Vagina (tissue), 2 donors: ENCODE data around the gene KCTD5. TPM values are rescaled to one million over a fixed set of nuclear protein-coding genes. Genes with fewer than 3 reads are reported as not detected.
A peak's percentile ranks its signal among the peaks of the same experiment; 100 is the strongest.
"Not testable (repeated sequence)": the region's sequence is repeated elsewhere in the genome, so short reads cannot be mapped to it uniquely, and the experiment has no call there.

Source experiments
- DNase-seq, 2 donors: peaks; one replicate each; pipeline ENCODE4 v3.0.0-alpha.2; 2017; ENCODE audit errors: extremely low spot score in 2 of 2
- H3K27ac ChIP-seq: fragments of 200-600 bp; sonication (generic); one replicate; pipeline ENCODE4 v1.5.1; 2019
- H3K27me3 ChIP-seq: fragments of 200-600 bp; sonication (generic); one replicate; pipeline ENCODE4 v1.5.1; 2019
- H3K36me3 ChIP-seq, 2 donors: fragments of 200-600 bp; sonication (generic); one replicate each; pipeline ENCODE4 v1.5.1; 2017 to 2019
- H3K4me1 ChIP-seq: fragments of 200-600 bp; sonication (generic); one replicate; pipeline ENCODE4 v1.5.1; 2019
- H3K4me3 ChIP-seq, 2 donors: fragments of 200-600 bp; sonication (generic); 1 replicate in 1 of 2; 2 replicates in 1 of 2; pipeline ENCODE4 v1.5.1; 2016 to 2019
- H3K9me3 ChIP-seq: fragments of 200-600 bp; sonication (generic); one replicate; pipeline ENCODE4 v1.5.1; 2019
- CTCF ChIP-seq, 3 experiments: fragments of 450-650 bp in 2 of 3; fragments of 200-600 bp in 1 of 3; sonication (generic) in 1 of 3; IDR thresholded peaks; one replicate each; pipeline ENCODE4 v1.5.1; 2017 to 2019; ENCODE audit warnings: antibody characterized with exemption in 3 of 3, mild to moderate bottlenecking in 2 of 3, moderate library complexity in 2 of 3
- POLR2A ChIP-seq, 2 donors: fragments of 450-650 bp; IDR thresholded peaks; one replicate each; pipeline ENCODE4 v1.6.1; 2017; ENCODE audit warnings: antibody characterized with exemption in 2 of 2, mild to moderate bottlenecking in 2 of 2, moderate library complexity in 2 of 2
- POLR2AphosphoS5 ChIP-seq, 2 donors: sonication (generic); formaldehyde crosslinking; IDR thresholded peaks; one replicate each; pipeline ENCODE4 v1.9.0; 2017; ENCODE audit warnings: antibody characterized with exemption in 2 of 2, mild to moderate bottlenecking in 2 of 2, low read depth in 1 of 2; ENCODE audit not compliant: insufficient read depth in 1 of 2
- intact Hi-C: fragments of 100-400 bp; cut with DNase I; formaldehyde crosslinking; loops from one replicate; pipeline ENCODE4 v1.15.1; 2023
- total RNA-seq: library from RNA; depleted of rRNA; stranded (reverse); fragments of >200 nt; gene quantifications from one replicate; pipeline ENCODE4 v1.2.3, GENCODE V29; 2016

The KCTD5 gene
- total RNA-seq, 1 donor from 2014 or later, result 19.4 TPM

- no peak overlapping the region for H3K4me3 ChIP-seq
- no peaks in the 10 kb centered on the region for H3K27me3 ChIP-seq
- H3K9me3 ChIP-seq, result no peaks in the 10 kb centered on the region
- no peaks in the 10 kb centered on the region for H3K4me1 ChIP-seq
- intact Hi-C loops, result no loop called here
- no peak overlapping the region for H3K27ac ChIP-seq
- DNase-seq, result no peak
- TF ChIP-seq POLR2A (IDR thresholded peaks at IDR 0.05) (no peak), POLR2AphosphoS5 (IDR thresholded peaks at IDR 0.05; ENCODE audit: insufficient read depth in 1 of 2, low read depth in 1 of 2) (no peak), CTCF (IDR thresholded peaks at IDR 0.05) (no peak)
- no peaks in the 10 kb centered on the region for H3K36me3 ChIP-seq
These were observed 25.3 kb upstream of the KCTD5 start for GRCh38 chr16:2656985-2657384.

- H3K27me3 ChIP-seq, H3K9me3 ChIP-seq, H3K36me3 ChIP-seq, intact Hi-C loops, H3K27ac ChIP-seq, H3K4me1 ChIP-seq, DNase-seq, H3K4me3 ChIP-seq: not testable (repeated sequence)
These were observed 24.5 kb upstream of the KCTD5 start for GRCh38 chr16:2657803-2658202.

GRCh38 chr16:2659560-2659959, 22.8 kb upstream of the KCTD5 start:
- H3K36me3 ChIP-seq, DNase-seq, H3K4me3 ChIP-seq, H3K27ac ChIP-seq, H3K27me3 ChIP-seq, H3K9me3 ChIP-seq, intact Hi-C loops: not testable (repeated sequence)
- peaks cover 11% of the 10 kb centered on the region for H3K4me1 ChIP-seq

DNA sequence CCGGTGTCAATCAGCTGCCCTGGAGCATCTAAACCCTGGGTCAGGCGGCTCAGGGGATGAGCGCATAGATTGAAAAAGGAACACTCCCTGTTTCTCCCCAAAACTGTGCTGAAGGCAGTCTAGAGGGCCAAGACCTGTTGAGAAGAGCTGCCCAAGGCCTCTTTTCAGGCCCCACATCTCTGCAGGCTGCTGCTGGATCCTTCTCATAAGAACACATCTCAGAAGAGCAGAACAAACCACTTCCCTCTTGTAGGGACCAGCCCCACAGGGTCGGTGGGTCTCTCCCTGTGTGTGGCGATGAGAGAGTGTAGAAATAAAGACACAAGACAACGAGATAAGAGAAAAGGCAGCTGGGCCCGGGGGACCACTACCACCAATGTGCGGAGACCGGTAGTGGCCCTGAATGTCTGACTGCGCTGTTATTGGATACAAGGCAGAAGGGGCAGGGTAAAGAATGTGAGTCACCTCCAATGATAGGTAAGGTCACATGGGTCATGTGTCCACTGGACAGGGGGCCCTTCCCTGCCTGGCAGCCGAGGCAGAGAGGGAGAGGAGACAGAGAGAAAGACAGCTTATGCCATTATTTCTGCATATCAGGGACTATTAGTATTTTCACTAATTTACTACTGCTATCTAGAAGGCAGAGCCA, 22.2 kb upstream of the KCTD5 start:
- not testable (repeated sequence) for DNase-seq, H3K27ac ChIP-seq

GRCh38 chr16:2660755-2661373, 21.5 kb upstream of the KCTD5 start:
- H3K4me1 ChIP-seq, result peaks cover 11% of the 10 kb centered on the region
- H3K27me3 ChIP-seq, H3K27ac ChIP-seq, H3K4me3 ChIP-seq, intact Hi-C loops, H3K36me3 ChIP-seq, DNase-seq, H3K9me3 ChIP-seq: not testable (repeated sequence)
- peak in 1 of 3 experiments; percentile 53 for TF ChIP-seq CTCF (IDR thresholded peaks at IDR 0.05)

More for the DNA sequence above, 22.2 kb upstream of the KCTD5 start:
- H3K36me3 ChIP-seq, H3K9me3 ChIP-seq, H3K4me3 ChIP-seq, H3K27me3 ChIP-seq, intact Hi-C loops: not testable (repeated sequence)
- H3K4me1 ChIP-seq, result peaks cover 11% of the 10 kb centered on the region

- intact Hi-C loops, result no loop called here
- H3K4me3 ChIP-seq, result no peak overlapping the region
- peak overlapping the region; percentile 76 for H3K27ac ChIP-seq
- no peak for DNase-seq
- H3K4me1 ChIP-seq, result peaks cover 11% of the 10 kb centered on the region
- peaks cover 0 to 11% of the 10 kb centered on the region in 2 donors for H3K36me3 ChIP-seq
- TF ChIP-seq POLR2A (IDR thresholded peaks at IDR 0.05) (no peak), CTCF (IDR thresholded peaks at IDR 0.05) (no peak), POLR2AphosphoS5 (IDR thresholded peaks at IDR 0.05; ENCODE audit: insufficient read depth in 1 of 2, low read depth in 1 of 2) (peak in 1 of 2 donors; percentile 55)
- H3K9me3 ChIP-seq, result no peaks in the 10 kb centered on the region
- H3K27me3 ChIP-seq, result no peaks in the 10 kb centered on the region
These were observed 18.5 kb upstream of the KCTD5 start for GRCh38 chr16:2663553-2664546.
